ENCODE measurements around the gene SGK2.

SGK2 gene

DNA sequence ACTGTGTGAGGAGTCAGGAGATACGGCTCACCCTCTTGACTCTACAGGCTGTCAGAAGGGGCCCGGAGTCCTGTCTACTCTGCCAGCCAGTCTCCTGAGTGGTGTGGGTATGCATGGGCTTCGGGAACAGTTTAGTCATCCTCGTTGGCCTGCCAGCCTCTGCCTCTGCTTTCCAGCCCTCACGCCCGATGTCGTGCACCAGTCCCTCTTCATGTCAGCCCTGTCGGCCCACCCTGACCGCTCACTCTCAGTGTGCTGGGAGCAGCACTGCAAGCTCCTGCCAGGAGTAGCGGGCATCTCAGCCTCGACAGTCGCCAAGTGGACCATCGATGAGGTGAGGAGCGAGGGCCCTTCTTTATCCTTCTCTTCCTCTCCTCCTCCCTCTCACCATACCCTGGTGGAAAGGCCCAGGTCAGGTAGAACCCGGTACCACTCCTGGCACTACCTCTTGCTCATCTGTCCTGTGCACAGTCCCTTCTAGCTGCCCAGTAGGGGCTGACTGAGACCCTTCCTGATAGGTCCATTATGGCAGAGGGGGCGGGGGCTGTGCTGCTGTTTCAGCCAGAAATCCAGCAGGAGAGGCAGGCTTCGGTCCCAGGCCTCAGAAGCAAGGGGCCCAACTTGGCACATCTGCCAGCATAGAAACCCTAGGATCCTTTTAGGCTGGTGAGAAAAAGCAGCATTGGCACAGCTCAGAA lies 18.7 kb upstream of the SGK2 start:
- no peak overlapping the region for H3K4me3 ChIP-seq (ENCODE audit: low read length)
- no peak for DNase-seq (ENCODE audit: low read depth)
- TF ChIP-seq, protein P1, sequence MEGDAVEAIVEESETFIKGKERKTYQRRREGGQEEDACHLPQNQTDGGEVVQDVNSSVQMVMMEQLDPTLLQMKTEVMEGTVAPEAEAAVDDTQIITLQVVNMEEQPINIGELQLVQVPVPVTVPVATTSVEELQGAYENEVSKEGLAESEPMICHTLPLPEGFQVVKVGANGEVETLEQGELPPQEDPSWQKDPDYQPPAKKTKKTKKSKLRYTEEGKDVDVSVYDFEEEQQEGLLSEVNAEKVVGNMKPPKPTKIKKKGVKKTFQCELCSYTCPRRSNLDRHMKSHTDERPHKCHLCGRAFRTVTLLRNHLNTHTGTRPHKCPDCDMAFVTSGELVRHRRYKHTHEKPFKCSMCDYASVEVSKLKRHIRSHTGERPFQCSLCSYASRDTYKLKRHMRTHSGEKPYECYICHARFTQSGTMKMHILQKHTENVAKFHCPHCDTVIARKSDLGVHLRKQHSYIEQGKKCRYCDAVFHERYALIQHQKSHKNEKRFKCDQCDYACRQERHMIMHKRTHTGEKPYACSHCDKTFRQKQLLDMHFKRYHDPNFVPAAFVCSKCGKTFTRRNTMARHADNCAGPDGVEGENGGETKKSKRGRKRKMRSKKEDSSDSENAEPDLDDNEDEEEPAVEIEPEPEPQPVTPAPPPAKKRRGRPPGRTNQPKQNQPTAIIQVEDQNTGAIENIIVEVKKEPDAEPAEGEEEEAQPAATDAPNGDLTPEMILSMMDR (IDR thresholded peaks at IDR 0.05; ENCODE audit: insufficient read depth, low read depth, low read length, missing control alignments), result no peak

GRCh38 chr20:43540673-43541060 lies 18.2 kb upstream of the SGK2 start:
- DNase-seq (ENCODE audit: low read depth), result no peak
- no peak overlapping the region for H3K4me3 ChIP-seq (ENCODE audit: low read length)
- TF ChIP-seq, protein P1 (IDR thresholded peaks at IDR 0.05; ENCODE audit: insufficient read depth, low read depth, low read length, missing control alignments), result no peak

- H3K4me3 ChIP-seq (ENCODE audit: low read length), result no peak overlapping the region
- TF ChIP-seq, protein P1 (IDR thresholded peaks at IDR 0.05; ENCODE audit: insufficient read depth, low read depth, low read length, missing control alignments), result no peak
- DNase-seq (ENCODE audit: low read depth), result peak; percentile 86
Observed at GRCh38 chr20:43541214-43541613, 17.6 kb upstream of the SGK2 start.

DNA sequence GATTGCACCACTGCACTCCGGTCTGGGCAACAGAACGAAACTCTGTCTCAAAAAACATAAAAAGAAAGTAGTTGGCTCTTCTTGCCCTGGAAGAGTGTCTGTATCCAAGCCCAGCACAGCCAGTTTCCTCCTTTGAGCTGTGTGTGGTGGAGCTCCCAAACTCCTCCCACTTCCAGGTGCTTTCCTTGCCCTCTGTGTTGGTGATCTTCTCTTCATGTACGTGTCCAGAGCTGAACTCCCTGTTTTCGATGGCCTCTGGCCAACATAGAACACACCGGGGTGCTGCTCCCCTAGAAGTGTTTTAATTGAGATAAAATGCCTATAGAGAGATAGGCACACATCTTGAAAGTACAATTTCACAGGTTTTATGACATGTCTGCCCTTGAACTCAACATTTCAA lies 16.7 kb upstream of the SGK2 start:
- TF ChIP-seq, protein P1 (IDR thresholded peaks at IDR 0.05; ENCODE audit: insufficient read depth, low read depth, low read length, missing control alignments), result no peak
- H3K4me3 ChIP-seq (ENCODE audit: low read length), result no peak overlapping the region
- DNase-seq (ENCODE audit: low read depth), result no peak

GRCh38 chr20:43542674-43543073 lies 16.2 kb upstream of the SGK2 start:
- TF ChIP-seq, protein P1 (IDR thresholded peaks at IDR 0.05; ENCODE audit: insufficient read depth, low read depth, low read length, missing control alignments), result no peak
- no peak overlapping the region for H3K4me3 ChIP-seq (ENCODE audit: low read length)
- no peak for DNase-seq (ENCODE audit: low read depth)

- no peak overlapping the region for H3K4me3 ChIP-seq (ENCODE audit: low read length)
- TF ChIP-seq, protein P1 (IDR thresholded peaks at IDR 0.05; ENCODE audit: insufficient read depth, low read depth, low read length, missing control alignments), result no peak
Observed at GRCh38 chr20:43543138-43543537, 15.7 kb upstream of the SGK2 start.

DNA sequence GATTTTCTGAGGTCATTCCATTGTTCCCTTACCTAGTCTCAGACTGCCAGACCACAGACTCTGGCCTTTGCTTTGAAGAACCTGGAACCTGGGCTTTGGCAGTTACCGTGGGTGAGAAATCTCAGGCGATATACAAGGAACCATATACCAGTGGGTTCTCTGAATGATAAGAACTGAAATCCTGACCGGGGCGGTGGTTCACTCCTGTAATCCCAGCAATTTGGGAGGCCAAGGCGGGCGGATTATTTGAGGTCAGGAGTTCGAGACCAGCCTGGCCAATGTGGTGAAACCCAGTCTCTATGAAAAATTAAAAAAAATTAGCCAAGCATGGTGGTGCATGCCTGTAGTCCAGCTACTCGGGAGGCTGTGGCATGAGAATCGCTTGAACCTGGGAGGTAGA lies 14.3 kb upstream of the SGK2 start:
- no peak for DNase-seq (ENCODE audit: low read depth)
- TF ChIP-seq, protein P1 (IDR thresholded peaks at IDR 0.05; ENCODE audit: insufficient read depth, low read depth, low read length, missing control alignments), result no peak

More at GRCh38 chr20:43543138-43543537, 15.7 kb upstream of the SGK2 start:
- peak; percentile 63 for DNase-seq (ENCODE audit: low read depth)

More for the DNA sequence above, 14.3 kb upstream of the SGK2 start:
- H3K4me3 ChIP-seq (ENCODE audit: low read length), result no peak overlapping the region
